Measurements from ENCODE around the gene ZNF275.
"Not testable (repeated sequence)": the region's sequence is repeated elsewhere in the genome, so short reads cannot be mapped to it uniquely, and the experiment has no call there.

Gene ZNF275

GRCh38 chrX:153319295-153320046 lies 14.5 kb upstream of the ZNF275 start:
- no peak for DNase-seq (ENCODE audit: low spot score)

GRCh38 chrX:153320047-153320443 lies 13.9 kb upstream of the ZNF275 start:
- not testable (repeated sequence) for DNase-seq (ENCODE audit: low spot score)

GRCh38 chrX:153320555-153321184 lies 13.3 kb upstream of the ZNF275 start:
- DNase-seq (ENCODE audit: low spot score): no peak

- DNase-seq (ENCODE audit: low spot score): no peak
Observed at GRCh38 chrX:153321381-153322124, 12.4 kb upstream of the ZNF275 start, which contains the start of gene PNMA6F. TSS of gene PNMA6F (minus strand) at chrX:153321767. CDS start at chrX:153320674, 1,093 bp downstream.

GRCh38 chrX:153327561-153327960 lies 6.4 kb upstream of the ZNF275 start:
- no peak for DNase-seq (ENCODE audit: low spot score)

- DNase-seq (ENCODE audit: low spot score): no peak
Observed at GRCh38 chrX:153333266-153333665, 687 bp upstream of the ZNF275 start.

GRCh38 chrX:153334654-153335295 lies 822 bp downstream of the ZNF275 start:
- DNase-seq (ENCODE audit: low spot score): no peak

GRCh38 chrX:153336121-153336894 lies 2.4 kb downstream of the ZNF275 start:
- DNase-seq (ENCODE audit: low spot score): peak; percentile 2

- no peak for DNase-seq (ENCODE audit: low spot score)
Observed at GRCh38 chrX:153336988-153337387, 3.0 kb downstream of the ZNF275 start.

- no peak for DNase-seq (ENCODE audit: low spot score)
Observed at GRCh38 chrX:153338836-153339235, 4.9 kb downstream of the ZNF275 start.

- no peak for DNase-seq (ENCODE audit: low spot score)
Observed at GRCh38 chrX:153339662-153340061, 5.7 kb downstream of the ZNF275 start.

- DNase-seq (ENCODE audit: low spot score): no peak
Observed at GRCh38 chrX:153340111-153340510, 6.2 kb downstream of the ZNF275 start.

- DNase-seq (ENCODE audit: low spot score): peak; percentile 14
Observed at GRCh38 chrX:153342762-153343558, 9.0 kb downstream of the ZNF275 start.

GRCh38 chrX:153343674-153344073 lies 9.7 kb downstream of the ZNF275 start:
- DNase-seq (ENCODE audit: low spot score): no peak

GRCh38 chrX:153347530-153347929 lies 13.6 kb downstream of the ZNF275 start:
- no peak for DNase-seq (ENCODE audit: low spot score)

GRCh38 chrX:153348421-153348820 lies 14.5 kb downstream of the ZNF275 start:
- DNase-seq (ENCODE audit: low spot score): no peak

- DNase-seq (ENCODE audit: low spot score): no peak
Observed at GRCh38 chrX:153349952-153350351, 16.0 kb downstream of the ZNF275 start.

GRCh38 chrX:153351981-153352380 lies 18.0 kb downstream of the ZNF275 start:
- DNase-seq (ENCODE audit: low spot score): no peak

GRCh38 chrX:153352858-153353257 lies 18.9 kb downstream of the ZNF275 start:
- DNase-seq (ENCODE audit: low spot score): no peak

GRCh38 chrX:153353416-153353815 lies 19.5 kb downstream of the ZNF275 start:
- DNase-seq (ENCODE audit: low spot score): no peak

GRCh38 chrX:153357877-153358276 lies 23.9 kb downstream of the ZNF275 start:
- no peak for DNase-seq (ENCODE audit: low spot score)
